ENCODE results near the gene MYCBP2. TPM values are rescaled to one million over a fixed set of nuclear protein-coding genes. Genes with fewer than 3 reads are reported as not detected.
"Not testable (repeated sequence)": the region's sequence is repeated elsewhere in the genome, so short reads cannot be mapped to it uniquely, and the experiment has no call there.

MYCBP2 gene
- total RNA-seq, 2 donors from 2014 or later = 41.2 to 42.6 TPM

GRCh38 chr13:77215543-77215942 lies 111.4 kb downstream of the MYCBP2 start:
- Histone ChIP-seq H3K9ac (ENCODE audit: low read depth in 2 of 2, low read length in 2 of 2) (no peak overlapping the region), H3K27ac (no peak overlapping the region), H3K9me3 (no peaks in the 10 kb centered on the region), H3K4me3 (no peak overlapping the region), H3K27me3 (no peaks in the 10 kb centered on the region), H3K36me3 (no peaks in the 10 kb centered on the region), H3K4me1 (no peaks in the 10 kb centered on the region)
- DNase-seq = no peak
- no peak for TF ChIP-seq CTCF (IDR thresholded peaks at IDR 0.05)
- intact Hi-C loops (cut with DNase I) = no loop called here

GRCh38 chr13:77213644-77214043 lies 113.2 kb downstream of the MYCBP2 start:
- Histone ChIP-seq H3K9me3 (no peaks in the 10 kb centered on the region), H3K36me3 (no peaks in the 10 kb centered on the region), H3K4me3 (no peak overlapping the region), H3K27ac (no peak overlapping the region), H3K9ac (ENCODE audit: low read depth in 2 of 2, low read length in 2 of 2) (no peak overlapping the region), H3K4me1 (no peaks in the 10 kb centered on the region), H3K27me3 (no peaks in the 10 kb centered on the region)
- DNase-seq = no peak
- no peak for TF ChIP-seq CTCF (IDR thresholded peaks at IDR 0.05)
- intact Hi-C loops (cut with DNase I) = no loop called here

GRCh38 chr13:77207943-77208342 lies 119.0 kb downstream of the MYCBP2 start:
- Histone ChIP-seq H3K9me3 (no peaks in the 10 kb centered on the region), H3K4me3 (no peak overlapping the region), H3K27me3 (no peaks in the 10 kb centered on the region), H3K9ac (ENCODE audit: low read depth in 2 of 2, low read length in 2 of 2) (no peak overlapping the region), H3K4me1 (no peaks in the 10 kb centered on the region), H3K36me3 (no peaks in the 10 kb centered on the region), H3K27ac (no peak overlapping the region)
- no peak for DNase-seq
- intact Hi-C loops (cut with DNase I) = no loop called here
- TF ChIP-seq CTCF (IDR thresholded peaks at IDR 0.05) = no peak

- DNase-seq; intact Hi-C loops (cut with DNase I); H3K4me1 ChIP-seq; H3K27ac ChIP-seq; H3K9ac ChIP-seq (ENCODE audit: low read depth in 2 of 2, low read length in 2 of 2); H3K9me3 ChIP-seq; H3K4me3 ChIP-seq; H3K36me3 ChIP-seq; H3K27me3 ChIP-seq: not testable (repeated sequence)
Measured at GRCh38 chr13:77198995-77199394, 127.9 kb downstream of the MYCBP2 start.

GRCh38 chr13:77196052-77196618 lies 130.8 kb downstream of the MYCBP2 start:
- no peak for DNase-seq
- no peak for TF ChIP-seq CTCF (IDR thresholded peaks at IDR 0.05)
- Histone ChIP-seq H3K9ac (ENCODE audit: low read depth in 2 of 2, low read length in 2 of 2) (no peak overlapping the region), H3K36me3 (no peaks in the 10 kb centered on the region), H3K27ac (no peak overlapping the region), H3K4me1 (no peaks in the 10 kb centered on the region), H3K27me3 (no peaks in the 10 kb centered on the region), H3K9me3 (no peaks in the 10 kb centered on the region), H3K4me3 (no peak overlapping the region)
- intact Hi-C loops (cut with DNase I) = no loop called here

GRCh38 chr13:77190349-77190958 lies 136.4 kb downstream of the MYCBP2 start:
- no peaks in the 10 kb centered on the region for H3K27me3 ChIP-seq
- no peak overlapping the region for H3K4me3 ChIP-seq
- H3K27ac ChIP-seq = no peak overlapping the region
- H3K9me3 ChIP-seq = no peaks in the 10 kb centered on the region
- H3K36me3 ChIP-seq = no peaks in the 10 kb centered on the region
- no peak overlapping the region for H3K9ac ChIP-seq (ENCODE audit: low read depth in 2 of 2, low read length in 2 of 2)
- H3K4me1 ChIP-seq = no peaks in the 10 kb centered on the region
- intact Hi-C loops (cut with DNase I) = no loop called here
- TF ChIP-seq CTCF (IDR thresholded peaks at IDR 0.05) = no peak
- DNase-seq = no peak

Measured in colonic mucosa (tissue), 4 donors.